ENCODE measurements around the gene AMFR.

AMFR gene

GRCh38 chr16:56415875-56416274 is 9.5 kb downstream of the AMFR start:
- H3K9me3 ChIP-seq (ENCODE audit: control insufficient read depth, low read length), result no peaks in the 10 kb centered on the region
- no peak overlapping the region for H3K27ac ChIP-seq (ENCODE audit: insufficient read depth, low read depth, low read length, poor library complexity, severe bottlenecking)
- 100% methylated on average over 3 to 4 of the region's 4 CpGs for WGBS, 2 experiments
- H3K4me1 ChIP-seq (ENCODE audit: control insufficient read depth, insufficient read depth, low read length), result peaks cover 6% of the 10 kb centered on the region
- no peak overlapping the region for H3K4me3 ChIP-seq (ENCODE audit: insufficient read depth, low read depth, low read length)
- H3K36me3 ChIP-seq (ENCODE audit: control insufficient read depth, insufficient read depth, low read length), result peaks cover 5% of the 10 kb centered on the region
- H3K27me3 ChIP-seq (ENCODE audit: control insufficient read depth, insufficient read depth, low read length, poor library complexity, severe bottlenecking), result no peaks in the 10 kb centered on the region

DNA sequence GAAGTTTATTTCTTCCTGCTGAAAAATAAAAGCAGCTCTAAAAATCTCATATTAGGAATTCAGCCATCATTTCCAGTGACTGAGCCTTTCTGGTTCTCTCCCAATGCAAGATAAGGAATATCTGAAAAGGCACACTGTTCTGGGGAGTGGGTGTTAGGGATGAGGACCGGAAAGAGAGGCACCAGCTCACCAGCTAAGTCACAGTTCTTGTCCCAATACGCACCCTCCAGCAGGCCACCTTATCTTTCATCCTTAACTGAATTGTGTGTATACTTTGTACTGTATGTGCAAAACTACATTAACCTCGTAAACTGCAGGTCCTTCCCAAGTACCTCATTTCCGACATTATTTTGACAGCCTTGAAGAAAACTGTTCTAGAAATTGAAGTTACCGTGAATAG is 11.0 kb downstream of the AMFR start:
- 83 to 88% methylated on average over 5 of the region's 5 CpGs for WGBS, 2 experiments

GRCh38 chr16:56413381-56413780 is 12.0 kb downstream of the AMFR start:
- H3K27ac ChIP-seq (ENCODE audit: insufficient read depth, low read depth, low read length, poor library complexity, severe bottlenecking), result no peak overlapping the region
- H3K9me3 ChIP-seq (ENCODE audit: control insufficient read depth, low read length), result no peaks in the 10 kb centered on the region
- H3K27me3 ChIP-seq (ENCODE audit: control insufficient read depth, insufficient read depth, low read length, poor library complexity, severe bottlenecking), result no peaks in the 10 kb centered on the region
- H3K4me3 ChIP-seq (ENCODE audit: insufficient read depth, low read depth, low read length), result no peak overlapping the region
- 70 to 75% methylated on average over 5 of the region's 5 CpGs for WGBS, 2 experiments
- peaks cover 6% of the 10 kb centered on the region for H3K4me1 ChIP-seq (ENCODE audit: control insufficient read depth, insufficient read depth, low read length)
- peaks cover 5% of the 10 kb centered on the region for H3K36me3 ChIP-seq (ENCODE audit: control insufficient read depth, insufficient read depth, low read length)

More for the DNA sequence above, 11.0 kb downstream of the AMFR start:
- Histone ChIP-seq H3K9me3 (ENCODE audit: control insufficient read depth, low read length) (no peaks in the 10 kb centered on the region), H3K27ac (ENCODE audit: insufficient read depth, low read depth, low read length, poor library complexity, severe bottlenecking) (no peak overlapping the region), H3K4me1 (ENCODE audit: control insufficient read depth, insufficient read depth, low read length) (peaks cover 6% of the 10 kb centered on the region), H3K4me3 (ENCODE audit: insufficient read depth, low read depth, low read length) (no peak overlapping the region), H3K27me3 (ENCODE audit: control insufficient read depth, insufficient read depth, low read length, poor library complexity, severe bottlenecking) (no peaks in the 10 kb centered on the region), H3K36me3 (ENCODE audit: control insufficient read depth, insufficient read depth, low read length) (peaks cover 5% of the 10 kb centered on the region)

DNA sequence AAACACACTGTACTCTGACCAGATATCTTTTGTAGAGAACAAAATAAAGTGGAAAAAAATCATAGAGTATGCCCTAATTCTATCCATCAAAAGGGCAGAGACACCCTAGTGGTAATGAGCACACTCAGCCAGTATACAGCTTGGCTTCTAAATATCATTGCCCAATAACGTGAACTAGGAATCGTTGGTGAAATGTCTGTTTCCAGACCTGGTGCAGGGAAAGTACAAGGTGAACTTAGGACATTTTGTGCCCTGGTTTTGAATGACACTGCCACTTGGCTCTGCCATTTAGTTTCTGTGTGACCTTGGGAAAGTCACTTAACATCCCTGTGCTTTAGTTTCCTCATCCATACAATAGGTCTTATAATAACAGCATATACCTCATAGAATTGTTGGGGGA is 13.7 kb downstream of the AMFR start:
- no peaks in the 10 kb centered on the region for H3K27me3 ChIP-seq (ENCODE audit: control insufficient read depth, insufficient read depth, low read length, poor library complexity, severe bottlenecking)
- H3K36me3 ChIP-seq (ENCODE audit: control insufficient read depth, insufficient read depth, low read length), result peaks cover 5% of the 10 kb centered on the region
- no peaks in the 10 kb centered on the region for H3K9me3 ChIP-seq (ENCODE audit: control insufficient read depth, low read length)
- WGBS, 2 experiments, result 91 to 98% methylated on average over 2 of the region's 2 CpGs
- no peak overlapping the region for H3K27ac ChIP-seq (ENCODE audit: insufficient read depth, low read depth, low read length, poor library complexity, severe bottlenecking)
- no peak overlapping the region for H3K4me3 ChIP-seq (ENCODE audit: insufficient read depth, low read depth, low read length)
- H3K4me1 ChIP-seq (ENCODE audit: control insufficient read depth, insufficient read depth, low read length), result peaks cover 6% of the 10 kb centered on the region

- Histone ChIP-seq H3K4me3 (ENCODE audit: insufficient read depth, low read depth, low read length) (no peak overlapping the region), H3K27me3 (ENCODE audit: control insufficient read depth, insufficient read depth, low read length, poor library complexity, severe bottlenecking) (no peaks in the 10 kb centered on the region), H3K36me3 (ENCODE audit: control insufficient read depth, insufficient read depth, low read length) (peaks cover 5% of the 10 kb centered on the region), H3K27ac (ENCODE audit: insufficient read depth, low read depth, low read length, poor library complexity, severe bottlenecking) (no peak overlapping the region), H3K9me3 (ENCODE audit: control insufficient read depth, low read length) (no peaks in the 10 kb centered on the region), H3K4me1 (ENCODE audit: control insufficient read depth, insufficient read depth, low read length) (peaks cover 6% of the 10 kb centered on the region)
- WGBS, 2 experiments, result 86 to 92% methylated on average over 3 to 5 of the region's 5 CpGs
These were observed 14.2 kb downstream of the AMFR start for GRCh38 chr16:56411123-56411522.

DNA sequence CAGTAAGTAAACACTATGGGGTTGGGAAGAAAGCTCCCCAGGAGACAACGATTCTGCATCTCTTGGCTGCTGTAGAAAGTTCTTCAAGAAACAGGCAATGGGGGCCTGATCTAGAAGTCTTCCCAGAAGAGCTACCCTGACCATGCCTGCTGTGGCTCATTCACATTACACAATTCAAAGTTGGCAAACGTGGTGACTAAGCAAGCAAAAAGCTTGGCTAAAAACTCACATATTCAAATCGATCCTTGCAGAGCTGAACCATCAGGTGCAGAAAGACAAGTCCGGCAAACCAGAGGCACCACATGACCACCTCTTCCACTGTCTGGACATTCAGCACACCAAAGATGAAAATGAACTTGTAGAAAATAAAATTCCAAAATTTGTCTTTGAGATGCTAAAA is 16.1 kb downstream of the AMFR start:
- 88 to 91% methylated on average over 4 of the region's 4 CpGs for WGBS, 2 experiments
- no peaks in the 10 kb centered on the region for H3K4me1 ChIP-seq (ENCODE audit: control insufficient read depth, insufficient read depth, low read length)
- H3K27ac ChIP-seq (ENCODE audit: insufficient read depth, low read depth, low read length, poor library complexity, severe bottlenecking), result no peak overlapping the region
- H3K36me3 ChIP-seq (ENCODE audit: control insufficient read depth, insufficient read depth, low read length), result peaks cover 5% of the 10 kb centered on the region
- H3K27me3 ChIP-seq (ENCODE audit: control insufficient read depth, insufficient read depth, low read length, poor library complexity, severe bottlenecking), result no peaks in the 10 kb centered on the region
- no peaks in the 10 kb centered on the region for H3K9me3 ChIP-seq (ENCODE audit: control insufficient read depth, low read length)
- H3K4me3 ChIP-seq (ENCODE audit: insufficient read depth, low read depth, low read length), result no peak overlapping the region

GRCh38 chr16:56408379-56409098 is 16.8 kb downstream of the AMFR start:
- no peak overlapping the region for H3K27ac ChIP-seq (ENCODE audit: insufficient read depth, low read depth, low read length, poor library complexity, severe bottlenecking)
- no peaks in the 10 kb centered on the region for H3K9me3 ChIP-seq (ENCODE audit: control insufficient read depth, low read length)
- H3K27me3 ChIP-seq (ENCODE audit: control insufficient read depth, insufficient read depth, low read length, poor library complexity, severe bottlenecking), result no peaks in the 10 kb centered on the region
- H3K4me1 ChIP-seq (ENCODE audit: control insufficient read depth, insufficient read depth, low read length), result no peaks in the 10 kb centered on the region
- no peak overlapping the region for H3K4me3 ChIP-seq (ENCODE audit: insufficient read depth, low read depth, low read length)
- peaks cover 5% of the 10 kb centered on the region for H3K36me3 ChIP-seq (ENCODE audit: control insufficient read depth, insufficient read depth, low read length)
- WGBS, 2 experiments, result 81 to 83% methylated on average over 7 of the region's 7 CpGs

DNA sequence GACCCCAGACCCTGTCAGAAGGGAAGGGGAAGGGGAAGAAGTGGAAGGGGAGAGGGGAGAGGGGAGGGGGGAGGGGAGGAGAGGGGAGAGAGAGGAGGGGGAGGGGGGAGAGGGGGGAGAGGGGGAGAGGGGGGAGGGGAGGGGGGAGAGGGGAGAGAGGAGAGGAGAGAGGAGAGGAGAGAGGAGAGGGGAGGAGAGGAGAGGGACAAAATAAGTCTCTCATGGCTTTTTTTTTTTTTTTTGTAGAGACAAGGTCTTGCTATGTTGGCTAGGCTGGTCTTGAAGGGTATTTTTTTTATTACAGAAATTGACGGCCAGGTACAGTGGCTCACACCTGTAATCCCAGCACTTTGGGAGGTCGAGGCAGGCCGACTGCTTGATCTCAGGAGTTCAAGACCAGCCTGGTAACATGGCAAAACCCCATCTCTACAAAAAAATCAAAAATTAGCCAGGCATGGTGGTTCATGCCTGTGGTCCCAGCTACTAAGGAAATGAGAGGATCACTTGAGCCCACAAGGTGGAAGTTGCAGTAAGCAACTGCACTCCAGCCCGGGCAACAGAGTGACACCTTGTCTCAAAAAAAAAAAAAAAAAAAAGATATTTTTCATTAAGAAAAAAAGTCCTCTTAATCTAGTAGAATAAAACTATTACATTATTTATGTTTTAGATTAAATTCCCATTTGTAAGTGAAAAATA is 19.2 kb downstream of the AMFR start:
- peaks cover 3% of the 10 kb centered on the region for H3K36me3 ChIP-seq (ENCODE audit: control insufficient read depth, insufficient read depth, low read length)
- no peaks in the 10 kb centered on the region for H3K9me3 ChIP-seq (ENCODE audit: control insufficient read depth, low read length)
- no peaks in the 10 kb centered on the region for H3K4me1 ChIP-seq (ENCODE audit: control insufficient read depth, insufficient read depth, low read length)
- H3K27ac ChIP-seq (ENCODE audit: insufficient read depth, low read depth, low read length, poor library complexity, severe bottlenecking), result no peak overlapping the region
- H3K27me3 ChIP-seq (ENCODE audit: control insufficient read depth, insufficient read depth, low read length, poor library complexity, severe bottlenecking), result no peaks in the 10 kb centered on the region
- 74 to 82% methylated on average over 3 of the region's 4 CpGs for WGBS, 2 experiments
- no peak overlapping the region for H3K4me3 ChIP-seq (ENCODE audit: insufficient read depth, low read depth, low read length)

DNA sequence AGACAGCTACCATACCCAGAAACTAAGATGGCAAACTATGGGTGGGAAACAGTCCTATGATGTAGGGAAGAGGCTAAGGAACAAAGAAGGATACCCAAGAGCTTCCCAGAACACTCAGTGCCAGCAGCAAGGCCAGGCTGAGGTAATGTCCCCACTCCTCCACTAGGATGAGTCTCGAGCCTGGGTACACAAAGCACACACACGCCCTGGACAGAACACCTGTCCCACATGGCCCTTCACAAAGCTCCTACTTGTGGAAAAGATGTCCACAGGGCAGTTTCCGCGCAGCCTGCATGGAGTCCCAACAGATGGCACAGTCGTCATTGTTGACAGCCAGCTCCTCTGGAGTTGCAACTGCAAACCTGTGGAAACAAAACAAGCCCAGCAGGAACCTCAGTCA is 23.9 kb downstream of the AMFR start:
- no peak overlapping the region for H3K27ac ChIP-seq (ENCODE audit: insufficient read depth, low read depth, low read length, poor library complexity, severe bottlenecking)
- H3K36me3 ChIP-seq (ENCODE audit: control insufficient read depth, insufficient read depth, low read length), result peaks cover 2% of the 10 kb centered on the region
- WGBS, 2 experiments, result 86 to 90% methylated on average over 5 of the region's 5 CpGs
- H3K4me3 ChIP-seq (ENCODE audit: insufficient read depth, low read depth, low read length), result no peak overlapping the region
- no peaks in the 10 kb centered on the region for H3K9me3 ChIP-seq (ENCODE audit: control insufficient read depth, low read length)
- H3K27me3 ChIP-seq (ENCODE audit: control insufficient read depth, insufficient read depth, low read length, poor library complexity, severe bottlenecking), result no peaks in the 10 kb centered on the region
- H3K4me1 ChIP-seq (ENCODE audit: control insufficient read depth, insufficient read depth, low read length), result no peaks in the 10 kb centered on the region

DNA sequence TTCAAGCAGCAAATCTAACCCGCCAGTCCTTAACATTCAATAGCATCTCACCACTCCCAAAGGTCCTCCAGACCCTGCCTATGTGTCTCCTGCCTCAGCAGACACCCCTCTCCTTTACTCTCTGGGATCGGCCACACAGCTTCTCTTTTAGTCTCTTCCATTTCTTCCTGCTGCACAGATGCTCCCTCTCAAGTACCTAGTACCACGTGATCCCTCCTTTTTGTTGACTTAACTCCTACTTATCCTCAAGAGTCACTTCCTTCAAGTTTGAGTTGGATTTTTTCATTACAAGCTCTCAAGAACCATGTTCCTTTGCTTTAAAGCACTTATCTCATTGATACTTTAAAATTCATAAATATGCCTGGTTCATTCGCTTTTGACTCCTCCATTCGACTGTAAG is 24.9 kb downstream of the AMFR start:
- Histone ChIP-seq H3K4me1 (ENCODE audit: control insufficient read depth, insufficient read depth, low read length) (no peaks in the 10 kb centered on the region), H3K27me3 (ENCODE audit: control insufficient read depth, insufficient read depth, low read length, poor library complexity, severe bottlenecking) (no peaks in the 10 kb centered on the region), H3K4me3 (ENCODE audit: insufficient read depth, low read depth, low read length) (no peak overlapping the region), H3K36me3 (ENCODE audit: control insufficient read depth, insufficient read depth, low read length) (peaks cover 2% of the 10 kb centered on the region), H3K27ac (ENCODE audit: insufficient read depth, low read depth, low read length, poor library complexity, severe bottlenecking) (no peak overlapping the region), H3K9me3 (ENCODE audit: control insufficient read depth, low read length) (no peaks in the 10 kb centered on the region)
- WGBS, 2 experiments, result 74 to 77% methylated on average over 5 of the region's 5 CpGs

Measured in ectodermal cell (in vitro differentiated cells).